Measurements from ENCODE around the gene TMEM273. TPM values are rescaled to one million over a fixed set of nuclear protein-coding genes. Genes with fewer than 3 reads are reported as not detected.

The TMEM273 gene
- total and polyA plus RNA-seq, 2 donors (not counting 1 experiment from before 2014, with no cell fraction given), result 0.18 TPM; not detected in 1

- no peak for DNase-seq (ENCODE audit: low read depth in 2 of 2)
- Histone ChIP-seq H3K4me1 (ENCODE audit: control insufficient read depth, extremely low read depth, insufficient read depth, low read length) (no peaks in the 10 kb centered on the region), H3K9ac (ENCODE audit: insufficient read depth, low read length) (no peak overlapping the region), H2AFZ (ENCODE audit: low read length) (no peak overlapping the region), H3K79me2 (ENCODE audit: control insufficient read depth, insufficient read depth, low read length) (no peaks in the 10 kb centered on the region), H4K20me1 (ENCODE audit: control insufficient read depth, extremely low read depth, insufficient read depth, low read length) (no peaks in the 10 kb centered on the region), H3K4me3 (replicated peaks in 1 of 4; ENCODE audit: control extremely low read depth in 1 of 4, insufficient read depth in 1 of 4, low read depth in 3 of 4, low read length in 4 of 4) (no peak overlapping the region), H3K27me3 (ENCODE audit: control insufficient read depth, insufficient read depth, low read length) (peaks cover 2% of the 10 kb centered on the region), H3K27ac (ENCODE audit: insufficient read depth, low read length) (no peak overlapping the region), H3K4me2 (ENCODE audit: extremely low read depth, insufficient read depth, low read length) (no peak overlapping the region), H3K36me3 (ENCODE audit: control insufficient read depth, insufficient read depth, low read length) (no peaks in the 10 kb centered on the region), H3K9me3 (ENCODE audit: control insufficient read depth, insufficient read depth, low read depth, low read length) (no peaks in the 10 kb centered on the region)
- TF ChIP-seq EZH2 (IDR thresholded peaks at IDR 0.05; ENCODE audit: low read length, missing control alignments) (no peak), CTCF (conservative IDR thresholded peaks at IDR 0.05 in 1 of 2, IDR thresholded peaks at IDR 0.05 in 1 of 2; ENCODE audit: low read depth in 1 of 2, low read length in 2 of 2) (no peak)
Measured at GRCh38 chr10:49223205-49223604, 35.0 kb upstream of the TMEM273 start.

- Histone ChIP-seq H4K20me1 (ENCODE audit: control insufficient read depth, extremely low read depth, insufficient read depth, low read length) (no peaks in the 10 kb centered on the region), H3K4me2 (ENCODE audit: extremely low read depth, insufficient read depth, low read length) (no peak overlapping the region), H3K9me3 (ENCODE audit: control insufficient read depth, insufficient read depth, low read depth, low read length) (no peaks in the 10 kb centered on the region), H3K36me3 (ENCODE audit: control insufficient read depth, insufficient read depth, low read length) (no peaks in the 10 kb centered on the region), H3K27ac (ENCODE audit: insufficient read depth, low read length) (no peak overlapping the region), H3K9ac (ENCODE audit: insufficient read depth, low read length) (no peak overlapping the region), H2AFZ (ENCODE audit: low read length) (no peak overlapping the region), H3K4me1 (ENCODE audit: control insufficient read depth, extremely low read depth, insufficient read depth, low read length) (no peaks in the 10 kb centered on the region), H3K27me3 (ENCODE audit: control insufficient read depth, insufficient read depth, low read length) (peaks cover 3% of the 10 kb centered on the region), H3K4me3 (replicated peaks in 1 of 4; ENCODE audit: control extremely low read depth in 1 of 4, insufficient read depth in 1 of 4, low read depth in 3 of 4, low read length in 4 of 4) (no peak overlapping the region), H3K79me2 (ENCODE audit: control insufficient read depth, insufficient read depth, low read length) (no peaks in the 10 kb centered on the region)
- TF ChIP-seq EZH2 (IDR thresholded peaks at IDR 0.05; ENCODE audit: low read length, missing control alignments) (no peak), CTCF (conservative IDR thresholded peaks at IDR 0.05 in 1 of 2, IDR thresholded peaks at IDR 0.05 in 1 of 2; ENCODE audit: low read depth in 1 of 2, low read length in 2 of 2) (no peak)
- DNase-seq (ENCODE audit: low read depth in 2 of 2), result no peak
Measured at GRCh38 chr10:49222170-49222569, 34.0 kb upstream of the TMEM273 start.

- no peaks in the 10 kb centered on the region for H4K20me1 ChIP-seq (ENCODE audit: control insufficient read depth, extremely low read depth, insufficient read depth, low read length)
- no peak overlapping the region for H3K27ac ChIP-seq (ENCODE audit: insufficient read depth, low read length)
- no peak for DNase-seq (ENCODE audit: low read depth in 2 of 2)
- H3K9me3 ChIP-seq (ENCODE audit: control insufficient read depth, insufficient read depth, low read depth, low read length), result no peaks in the 10 kb centered on the region
- H3K9ac ChIP-seq (ENCODE audit: insufficient read depth, low read length), result no peak overlapping the region
- H3K4me3 ChIP-seq (replicated peaks in 1 of 4; ENCODE audit: control extremely low read depth in 1 of 4, insufficient read depth in 1 of 4, low read depth in 3 of 4, low read length in 4 of 4), result no peak overlapping the region
- peaks cover 3% of the 10 kb centered on the region for H3K27me3 ChIP-seq (ENCODE audit: control insufficient read depth, insufficient read depth, low read length)
- TF ChIP-seq EZH2 (IDR thresholded peaks at IDR 0.05; ENCODE audit: low read length, missing control alignments), result no peak
- no peak for TF ChIP-seq CTCF (conservative IDR thresholded peaks at IDR 0.05 in 1 of 2, IDR thresholded peaks at IDR 0.05 in 1 of 2; ENCODE audit: low read depth in 1 of 2, low read length in 2 of 2)
- no peaks in the 10 kb centered on the region for H3K4me1 ChIP-seq (ENCODE audit: control insufficient read depth, extremely low read depth, insufficient read depth, low read length)
- H2AFZ ChIP-seq (ENCODE audit: low read length), result no peak overlapping the region
- H3K79me2 ChIP-seq (ENCODE audit: control insufficient read depth, insufficient read depth, low read length), result no peaks in the 10 kb centered on the region
- H3K36me3 ChIP-seq (ENCODE audit: control insufficient read depth, insufficient read depth, low read length), result no peaks in the 10 kb centered on the region
- H3K4me2 ChIP-seq (ENCODE audit: extremely low read depth, insufficient read depth, low read length), result no peak overlapping the region
Measured at GRCh38 chr10:49220679-49221078, 32.5 kb upstream of the TMEM273 start.
